ENCODE data around the gene KCNT1. TPM values are rescaled to one million over a fixed set of nuclear protein-coding genes. Genes with fewer than 3 reads are reported as not detected.

KCNT1 gene
- polyA plus RNA-seq, 1 donor (not counting 4 experiments of a cell fraction or from before 2014, with no cell fraction given): not detected

DNA sequence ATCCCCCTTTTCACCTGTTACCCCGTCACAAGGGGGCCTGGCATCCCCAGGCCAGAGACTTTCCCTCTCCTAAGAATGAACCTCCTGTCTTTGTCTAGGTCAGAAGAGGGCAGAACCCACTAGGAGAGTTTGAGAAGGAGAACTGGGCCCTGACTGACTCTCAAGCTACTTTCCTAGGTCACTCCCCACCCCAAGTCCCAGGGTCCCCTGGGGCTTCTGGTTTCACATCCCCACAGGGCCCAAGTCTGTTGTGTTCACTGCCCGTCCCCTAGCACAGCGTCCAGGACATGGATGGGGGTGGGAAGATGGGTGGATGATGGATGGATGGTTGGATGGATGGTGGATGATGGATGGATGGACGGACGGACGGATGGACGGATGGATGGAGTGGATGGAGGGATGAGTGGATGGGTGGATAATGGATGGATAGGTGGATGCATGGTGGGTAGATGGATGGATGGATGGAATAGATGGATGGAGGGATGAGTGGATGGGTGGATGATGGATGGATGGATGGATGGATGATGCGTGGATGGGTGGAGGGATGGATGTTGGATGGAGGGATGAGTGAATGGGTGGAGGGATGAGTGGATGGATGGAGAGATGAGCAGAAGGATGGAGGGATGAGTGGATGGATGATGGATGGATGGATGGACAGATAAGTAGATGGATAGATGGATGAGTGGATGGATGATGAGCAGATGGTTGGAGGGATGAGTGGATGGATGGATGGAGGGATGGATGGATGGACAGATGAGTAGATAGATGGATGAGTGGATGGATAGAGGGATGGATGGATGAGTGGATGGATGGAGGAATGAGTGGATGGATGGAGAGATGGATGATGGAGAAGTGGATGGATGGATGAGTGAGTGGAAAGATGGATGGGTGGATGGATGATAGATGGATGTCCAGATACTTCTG is 50.6 kb downstream of the KCNT1 start:
- H2AFZ ChIP-seq (ENCODE audit: control insufficient read depth, low read length): no peak overlapping the region
- dilution Hi-C loops (cut with MboI; ENCODE audit: extremely low pct_ligation_motif_present, low sequenced_read_pairs): no loop called here
- H3K9ac ChIP-seq (ENCODE audit: control insufficient read depth, extremely low read depth, insufficient read depth, low read length): no peak overlapping the region
- TF ChIP-seq, protein P1, sequence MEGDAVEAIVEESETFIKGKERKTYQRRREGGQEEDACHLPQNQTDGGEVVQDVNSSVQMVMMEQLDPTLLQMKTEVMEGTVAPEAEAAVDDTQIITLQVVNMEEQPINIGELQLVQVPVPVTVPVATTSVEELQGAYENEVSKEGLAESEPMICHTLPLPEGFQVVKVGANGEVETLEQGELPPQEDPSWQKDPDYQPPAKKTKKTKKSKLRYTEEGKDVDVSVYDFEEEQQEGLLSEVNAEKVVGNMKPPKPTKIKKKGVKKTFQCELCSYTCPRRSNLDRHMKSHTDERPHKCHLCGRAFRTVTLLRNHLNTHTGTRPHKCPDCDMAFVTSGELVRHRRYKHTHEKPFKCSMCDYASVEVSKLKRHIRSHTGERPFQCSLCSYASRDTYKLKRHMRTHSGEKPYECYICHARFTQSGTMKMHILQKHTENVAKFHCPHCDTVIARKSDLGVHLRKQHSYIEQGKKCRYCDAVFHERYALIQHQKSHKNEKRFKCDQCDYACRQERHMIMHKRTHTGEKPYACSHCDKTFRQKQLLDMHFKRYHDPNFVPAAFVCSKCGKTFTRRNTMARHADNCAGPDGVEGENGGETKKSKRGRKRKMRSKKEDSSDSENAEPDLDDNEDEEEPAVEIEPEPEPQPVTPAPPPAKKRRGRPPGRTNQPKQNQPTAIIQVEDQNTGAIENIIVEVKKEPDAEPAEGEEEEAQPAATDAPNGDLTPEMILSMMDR (optimal IDR thresholded peaks at IDR 0.05 in 1 of 3, IDR thresholded peaks at IDR 0.05 in 1 of 3, conservative IDR thresholded peaks at IDR 0.05 in 1 of 3; ENCODE audit: extremely low read depth in 1 of 3, insufficient read depth in 2 of 3, low read length in 3 of 3): no peak
- TF ChIP-seq EZH2 (IDR thresholded peaks at IDR 0.05; ENCODE audit: low read length): no peak
- H3K9me3 ChIP-seq (ENCODE audit: control insufficient read depth, low read depth, low read length): no peaks in the 10 kb centered on the region
- H3K4me2 ChIP-seq (ENCODE audit: control insufficient read depth, extremely low read depth, insufficient read depth, low read depth, low read length): no peak overlapping the region
- no peaks in the 10 kb centered on the region for H4K20me1 ChIP-seq (ENCODE audit: control insufficient read depth, extremely low read depth, insufficient read depth, low read length)
- H3K27ac ChIP-seq (ENCODE audit: control insufficient read depth, insufficient read depth, low read length): no peak overlapping the region
- H3K4me1 ChIP-seq (ENCODE audit: control insufficient read depth, extremely low read depth, insufficient read depth, low read length): no peaks in the 10 kb centered on the region
- no peak for FAIRE-seq
- no peaks in the 10 kb centered on the region for H3K36me3 ChIP-seq (ENCODE audit: control insufficient read depth in 2 of 2, extremely low read depth in 1 of 2, insufficient read depth in 2 of 2, low read length in 2 of 2)
- H3K27me3 ChIP-seq (ENCODE audit: control insufficient read depth, extremely low read depth, insufficient read depth, low read length): no peaks in the 10 kb centered on the region
- H3K9me1 ChIP-seq (ENCODE audit: control insufficient read depth, extremely low read depth, insufficient read depth, low read length): no peaks in the 10 kb centered on the region
- H3K4me3 ChIP-seq (ENCODE audit: control insufficient read depth in 2 of 3, extremely low read depth in 1 of 3, insufficient read depth in 2 of 3, low read depth in 1 of 3, low read length in 3 of 3): no peak overlapping the region
- H3K79me2 ChIP-seq (ENCODE audit: control insufficient read depth, insufficient read depth, low read length): no peaks in the 10 kb centered on the region
- DNase-seq (ENCODE audit: low read depth, low spot score): no peak

DNA sequence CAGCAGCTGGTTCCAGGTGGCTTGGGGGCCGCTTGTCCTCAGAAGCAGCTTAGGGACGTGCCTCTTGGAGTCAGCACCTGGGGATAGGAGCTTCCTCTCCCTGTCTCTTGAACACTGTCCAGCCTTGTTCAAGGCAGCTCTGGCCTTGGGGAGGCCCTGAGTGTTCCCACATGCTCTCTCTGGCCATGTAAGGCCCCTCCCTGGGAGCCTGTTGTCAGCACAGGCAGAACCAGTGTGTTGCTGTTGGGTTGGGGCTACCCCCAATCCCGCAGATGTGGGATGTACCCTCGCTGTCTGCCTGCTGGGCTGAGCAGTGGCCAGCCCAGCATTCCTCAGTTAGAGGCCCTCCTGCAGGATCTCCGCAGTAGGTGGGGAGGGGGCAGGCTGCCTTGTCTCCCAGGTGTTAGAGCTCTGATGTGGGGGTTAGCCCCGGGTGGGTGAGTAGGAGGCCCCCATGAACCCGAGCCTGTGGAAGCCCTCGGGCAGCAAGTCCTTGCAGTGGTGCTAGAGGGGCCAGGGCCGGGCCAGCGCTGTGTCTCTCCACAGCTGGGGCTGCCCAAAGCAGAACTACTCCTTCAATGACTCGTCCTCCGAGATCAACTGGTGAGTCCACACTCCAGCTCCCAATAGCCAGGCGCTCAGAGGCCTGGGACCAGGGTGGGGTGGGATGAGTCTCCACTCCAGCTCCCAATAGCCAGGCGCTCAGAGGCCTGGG is 51.6 kb downstream of the KCNT1 start:
- no peak overlapping the region for H3K4me2 ChIP-seq (ENCODE audit: control insufficient read depth, extremely low read depth, insufficient read depth, low read depth, low read length)
- H3K9me1 ChIP-seq (ENCODE audit: control insufficient read depth, extremely low read depth, insufficient read depth, low read length): no peaks in the 10 kb centered on the region
- dilution Hi-C loops (cut with MboI; ENCODE audit: extremely low pct_ligation_motif_present, low sequenced_read_pairs): no loop called here
- no peak overlapping the region for H2AFZ ChIP-seq (ENCODE audit: control insufficient read depth, low read length)
- TF ChIP-seq, protein P1 (optimal IDR thresholded peaks at IDR 0.05 in 1 of 3, IDR thresholded peaks at IDR 0.05 in 1 of 3, conservative IDR thresholded peaks at IDR 0.05 in 1 of 3; ENCODE audit: extremely low read depth in 1 of 3, insufficient read depth in 2 of 3, low read length in 3 of 3): no peak
- TF ChIP-seq EZH2 (IDR thresholded peaks at IDR 0.05; ENCODE audit: low read length): no peak
- H3K4me3 ChIP-seq (ENCODE audit: control insufficient read depth in 2 of 3, extremely low read depth in 1 of 3, insufficient read depth in 2 of 3, low read depth in 1 of 3, low read length in 3 of 3): no peak overlapping the region
- H3K4me1 ChIP-seq (ENCODE audit: control insufficient read depth, extremely low read depth, insufficient read depth, low read length): no peaks in the 10 kb centered on the region
- no peaks in the 10 kb centered on the region for H3K36me3 ChIP-seq (ENCODE audit: control insufficient read depth in 2 of 2, extremely low read depth in 1 of 2, insufficient read depth in 2 of 2, low read length in 2 of 2)
- no peaks in the 10 kb centered on the region for H4K20me1 ChIP-seq (ENCODE audit: control insufficient read depth, extremely low read depth, insufficient read depth, low read length)
- no peak overlapping the region for H3K9ac ChIP-seq (ENCODE audit: control insufficient read depth, extremely low read depth, insufficient read depth, low read length)
- DNase-seq (ENCODE audit: low read depth, low spot score) (no peak), FAIRE-seq (no peak)
- H3K27me3 ChIP-seq (ENCODE audit: control insufficient read depth, extremely low read depth, insufficient read depth, low read length): no peaks in the 10 kb centered on the region
- H3K79me2 ChIP-seq (ENCODE audit: control insufficient read depth, insufficient read depth, low read length): no peaks in the 10 kb centered on the region
- no peak overlapping the region for H3K27ac ChIP-seq (ENCODE audit: control insufficient read depth, insufficient read depth, low read length)
- no peaks in the 10 kb centered on the region for H3K9me3 ChIP-seq (ENCODE audit: control insufficient read depth, low read depth, low read length)

Measured in keratinocyte (primary cell).